Subcutaneous preadipocyte (primary cell): ENCODE results near the gene LIMA1. TPM values are rescaled to one million over a fixed set of nuclear protein-coding genes. Genes with fewer than 3 reads are reported as not detected.

ENCODE experiments used
- small RNA-seq: library from RNA; depleted of rRNA; stranded (forward); fragments of <200 nt; gene quantifications from one replicate; pipeline ENCODE3, GENCODE V24; 2012
- total RNA-seq: library from RNA; depleted of rRNA; stranded (reverse); fragments of >200 nt; gene quantifications from 2 replicates; pipeline ENCODE4 v1.2.3, GENCODE V29; 2012

The LIMA1 gene
- total RNA-seq, result 112 and 128 TPM in 2 replicates

GRCh38 chr12:50283229-50283923 is at the start of gene LIMA1:
Gene LIMA1 (minus strand): TSS chr12:50283520. CDS start chr12:50248751, 34,769 bp downstream.

GRCh38 chr12:50167049-50167828 is 116.1 kb downstream of the LIMA1 start, which contains the start of gene CERS5:
Gene CERS5 (minus strand): TSS chr12:50167369. CDS start chr12:50167297, 72 bp downstream.

Small RNA genes within 50 kb of the gene (small RNA-seq; reads per million reads assigned to genes)
- 1.0 reads per million, percentile 59 among the genes with 10 or more reads in this experiment for gene MIR1293
- gene RNU6-1093P, result not detected

Other genes starting within 250 kb of the LIMA1 start
- 1.2 and 2.6 TPM in 2 replicates for gene ASIC1, start 225.9 kb downstream of the LIMA1 start, total RNA-seq
- gene SMARCD1, start 198.2 kb downstream of the LIMA1 start, total RNA-seq, result 41.5 and 55.1 TPM in 2 replicates
- gene GPD1, start 179.5 kb downstream of the LIMA1 start, total RNA-seq, result 0.37 and 0.39 TPM in 2 replicates
- 19.5 and 36.0 TPM in 2 replicates for gene COX14, start 171.3 kb downstream of the LIMA1 start, total RNA-seq
- gene CERS5, start 116.2 kb downstream of the LIMA1 start, total RNA-seq, result 19.5 and 22.1 TPM in 2 replicates
- gene FAM186A, start 113.1 kb upstream of the LIMA1 start, total RNA-seq, result not detected in 2 replicates
- gene LARP4, start 117.4 kb upstream of the LIMA1 start, total RNA-seq, result 29.8 and 34.6 TPM in 2 replicates
- 18.7 and 21.7 TPM in 2 replicates for gene DIP2B, start 221.5 kb upstream of the LIMA1 start, total RNA-seq